ENCODE results near the gene KRT35. TPM values are rescaled to one million over a fixed set of nuclear protein-coding genes. Genes with fewer than 3 reads are reported as not detected.

The KRT35 gene
- total RNA-seq, 1 donor from 2014 or later = not detected

- no peak for DNase-seq (ENCODE audit: extremely low spot score in 2 of 2)
- Histone ChIP-seq H3K36me3 (no peaks in the 10 kb centered on the region), H3K27ac (no peak overlapping the region)
These were observed 24.7 kb downstream of the KRT35 start for GRCh38 chr17:41456204-41456603.

GRCh38 chr17:41455236-41455635 lies 25.7 kb downstream of the KRT35 start:
- DNase-seq (ENCODE audit: extremely low spot score in 2 of 2) = no peak
- Histone ChIP-seq H3K9me3 (no peaks in the 10 kb centered on the region), H3K4me1 (peaks cover 36% of the 10 kb centered on the region), H3K27me3 (no peaks in the 10 kb centered on the region), H3K36me3 (no peaks in the 10 kb centered on the region), H3K27ac (no peak overlapping the region), H3K4me3 (no peak overlapping the region)
- TF ChIP-seq POLR2AphosphoS5 (IDR thresholded peaks at IDR 0.05; ENCODE audit: insufficient read depth in 1 of 2, low read depth in 1 of 2) (no peak), POLR2A (IDR thresholded peaks at IDR 0.05) (no peak)
- TF ChIP-seq, protein P1, sequence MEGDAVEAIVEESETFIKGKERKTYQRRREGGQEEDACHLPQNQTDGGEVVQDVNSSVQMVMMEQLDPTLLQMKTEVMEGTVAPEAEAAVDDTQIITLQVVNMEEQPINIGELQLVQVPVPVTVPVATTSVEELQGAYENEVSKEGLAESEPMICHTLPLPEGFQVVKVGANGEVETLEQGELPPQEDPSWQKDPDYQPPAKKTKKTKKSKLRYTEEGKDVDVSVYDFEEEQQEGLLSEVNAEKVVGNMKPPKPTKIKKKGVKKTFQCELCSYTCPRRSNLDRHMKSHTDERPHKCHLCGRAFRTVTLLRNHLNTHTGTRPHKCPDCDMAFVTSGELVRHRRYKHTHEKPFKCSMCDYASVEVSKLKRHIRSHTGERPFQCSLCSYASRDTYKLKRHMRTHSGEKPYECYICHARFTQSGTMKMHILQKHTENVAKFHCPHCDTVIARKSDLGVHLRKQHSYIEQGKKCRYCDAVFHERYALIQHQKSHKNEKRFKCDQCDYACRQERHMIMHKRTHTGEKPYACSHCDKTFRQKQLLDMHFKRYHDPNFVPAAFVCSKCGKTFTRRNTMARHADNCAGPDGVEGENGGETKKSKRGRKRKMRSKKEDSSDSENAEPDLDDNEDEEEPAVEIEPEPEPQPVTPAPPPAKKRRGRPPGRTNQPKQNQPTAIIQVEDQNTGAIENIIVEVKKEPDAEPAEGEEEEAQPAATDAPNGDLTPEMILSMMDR (IDR thresholded peaks at IDR 0.05) = no peak
- intact Hi-C loops (cut with DNase I) = no loop called here

More at GRCh38 chr17:41456204-41456603, 24.7 kb downstream of the KRT35 start:
- Histone ChIP-seq H3K4me1 (peaks cover 36% of the 10 kb centered on the region), H3K27me3 (no peaks in the 10 kb centered on the region), H3K4me3 (no peak overlapping the region), H3K9me3 (no peaks in the 10 kb centered on the region)
- intact Hi-C loops (cut with DNase I) = no loop called here
- TF ChIP-seq, protein P1 (IDR thresholded peaks at IDR 0.05) = no peak
- no peak for TF ChIP-seq POLR2AphosphoS5 (IDR thresholded peaks at IDR 0.05; ENCODE audit: insufficient read depth in 1 of 2, low read depth in 1 of 2)
- TF ChIP-seq POLR2A (IDR thresholded peaks at IDR 0.05) = no peak

DNA sequence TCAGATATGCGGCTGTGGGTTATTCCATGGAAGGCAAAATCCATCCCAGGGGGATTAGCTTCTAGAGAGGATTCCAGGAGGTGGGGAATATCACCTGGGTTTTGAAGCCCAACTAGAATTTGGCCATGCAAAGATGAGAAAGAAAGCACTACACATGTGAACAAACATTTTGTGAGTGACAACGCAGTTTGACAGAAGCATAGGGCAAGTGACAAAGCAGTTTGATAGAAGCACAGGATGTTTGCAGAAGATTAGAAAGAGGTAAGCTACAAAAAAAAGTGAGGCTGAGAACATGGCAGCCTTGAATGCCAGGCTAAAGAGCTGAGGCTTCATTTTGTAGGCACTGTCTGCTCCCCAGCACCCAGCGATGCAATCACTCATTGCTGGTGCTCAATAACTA lies 27.9 kb downstream of the KRT35 start:
- Histone ChIP-seq H3K4me3 (no peak overlapping the region), H3K27me3 (no peaks in the 10 kb centered on the region), H3K36me3 (no peaks in the 10 kb centered on the region), H3K4me1 (peaks cover 43% of the 10 kb centered on the region), H3K9me3 (no peaks in the 10 kb centered on the region), H3K27ac (no peak overlapping the region)
- intact Hi-C loops (cut with DNase I) = no loop called here
- TF ChIP-seq POLR2A (IDR thresholded peaks at IDR 0.05) (no peak), POLR2AphosphoS5 (IDR thresholded peaks at IDR 0.05; ENCODE audit: insufficient read depth in 1 of 2, low read depth in 1 of 2) (no peak)
- TF ChIP-seq, protein P1 (IDR thresholded peaks at IDR 0.05) = no peak
- DNase-seq (ENCODE audit: extremely low spot score in 2 of 2) = no peak

- TF ChIP-seq POLR2AphosphoS5 (IDR thresholded peaks at IDR 0.05; ENCODE audit: insufficient read depth in 1 of 2, low read depth in 1 of 2) = no peak
- TF ChIP-seq, protein P1 (IDR thresholded peaks at IDR 0.05) = no peak
- TF ChIP-seq POLR2A (IDR thresholded peaks at IDR 0.05) = no peak
- H3K4me1 ChIP-seq = peaks cover 36% of the 10 kb centered on the region
- H3K27ac ChIP-seq = no peak overlapping the region
- H3K4me3 ChIP-seq = no peak overlapping the region
- H3K36me3 ChIP-seq = no peaks in the 10 kb centered on the region
- H3K27me3 ChIP-seq = no peaks in the 10 kb centered on the region
- intact Hi-C loops (cut with DNase I) = no loop called here
- H3K9me3 ChIP-seq = no peaks in the 10 kb centered on the region
- peak in 1 of 2 donors; percentile 40 for DNase-seq (ENCODE audit: extremely low spot score in 2 of 2)
These were observed 28.7 kb downstream of the KRT35 start for GRCh38 chr17:41452281-41452680.

- Histone ChIP-seq H3K36me3 (no peaks in the 10 kb centered on the region), H3K4me1 (peaks cover 26% of the 10 kb centered on the region), H3K27me3 (no peaks in the 10 kb centered on the region), H3K27ac (no peak overlapping the region), H3K9me3 (no peaks in the 10 kb centered on the region), H3K4me3 (no peak overlapping the region)
- no peak for DNase-seq (ENCODE audit: extremely low spot score in 2 of 2)
- intact Hi-C loops (cut with DNase I) = no loop called here
- TF ChIP-seq POLR2A (IDR thresholded peaks at IDR 0.05) (no peak), POLR2AphosphoS5 (IDR thresholded peaks at IDR 0.05; ENCODE audit: insufficient read depth in 1 of 2, low read depth in 1 of 2) (no peak)
- TF ChIP-seq, protein P1 (IDR thresholded peaks at IDR 0.05) = no peak
These were observed 29.7 kb downstream of the KRT35 start for GRCh38 chr17:41451154-41451728.
